Common myeloid progenitor, CD34-positive (primary cell): Measurements from ENCODE around the gene CD48.
"Not testable (repeated sequence)": the region's sequence is repeated elsewhere in the genome, so short reads cannot be mapped to it uniquely, and the experiment has no call there.

ENCODE experiments used
- CTCF ChIA-PET: fragments of 350-600 bp; sonication (Branson Sonifier 250); formaldehyde crosslinking; loops from one replicate; lab custom pipeline; 2021; ENCODE audit warnings: antibody characterized with exemption; lab: Charles Lee
- POLR2A ChIA-PET: fragments of 350-600 bp; sonication (Branson Sonifier 250); formaldehyde crosslinking; loops from one replicate; lab custom pipeline; 2021; ENCODE audit warnings: antibody characterized with exemption; lab: Charles Lee
- DNase-seq, 3 donors: peaks; one replicate each; pipeline versions ENCODE4 v3.0.0 to v3.0.0-alpha.2; 2013
- H3K27ac ChIP-seq, 2 experiments: 1 replicate in 1 of 2; 2 replicates in 1 of 2; pipeline ENCODE4 v1.7.0; 2013; ENCODE audit warnings: inconsistent platforms in 2 of 2, low read length in 2 of 2, mild to moderate bottlenecking in 2 of 2, low read depth in 1 of 2, moderate library complexity in 1 of 2; ENCODE audit not compliant: severe bottlenecking in 2 of 2, insufficient read depth in 1 of 2, poor library complexity in 1 of 2
- H3K27me3 ChIP-seq, 5 experiments: replicated peaks in 2 of 5; 1 replicate in 3 of 5; 2 replicates in 2 of 5; pipeline versions ENCODE4 v1.6.1 to v1.7.0; 2013; ENCODE audit warnings: low read length in 4 of 5, mild to moderate bottlenecking in 2 of 5, moderate library complexity in 2 of 5, inconsistent platforms in 1 of 5; ENCODE audit not compliant: insufficient read depth in 5 of 5, control insufficient read depth in 4 of 5
- H3K36me3 ChIP-seq, 4 experiments: 1 replicate in 2 of 4; 2 replicates in 2 of 4; pipeline versions ENCODE4 v1.6.1 to v1.7.0; 2013; ENCODE audit warnings: low read length in 3 of 4, control low read depth in 1 of 4, mild to moderate bottlenecking in 1 of 4; ENCODE audit not compliant: control insufficient read depth in 4 of 4, insufficient read depth in 4 of 4
- H3K4me1 ChIP-seq, 4 experiments: 1 replicate in 3 of 4; 2 replicates in 1 of 4; pipeline versions ENCODE4 v1.6.1 to v1.7.1; 2013; ENCODE audit warnings: low read length in 3 of 4, mild to moderate bottlenecking in 3 of 4, control low read depth in 1 of 4, inconsistent platforms in 1 of 4, moderate library complexity in 1 of 4; ENCODE audit not compliant: control insufficient read depth in 4 of 4, insufficient read depth in 4 of 4; ENCODE audit errors: control extremely low read depth in 1 of 4
- H3K4me3 ChIP-seq, 7 experiments: 1 replicate in 4 of 7; 2 replicates in 3 of 7; pipeline versions ENCODE4 v1.5.1 to v1.7.0; 2013; ENCODE audit warnings: mild to moderate bottlenecking in 7 of 7, low read length in 6 of 7, moderate library complexity in 6 of 7, inconsistent platforms in 2 of 7, low read depth in 2 of 7, control low read depth in 1 of 7; ENCODE audit not compliant: insufficient read depth in 4 of 7, control insufficient read depth in 1 of 7; ENCODE audit errors: extremely low read depth in 1 of 7
- H3K9me3 ChIP-seq, 5 experiments: 1 replicate in 4 of 5; 2 replicates in 1 of 5; pipeline versions ENCODE4 v1.6.1 to v1.7.1; 2013; ENCODE audit warnings: low read length in 4 of 5, mild to moderate bottlenecking in 2 of 5, inconsistent platforms in 1 of 5, low read depth in 1 of 5, moderate library complexity in 1 of 5; ENCODE audit not compliant: control insufficient read depth in 4 of 5, insufficient read depth in 2 of 5; ENCODE audit errors: control extremely low read depth in 1 of 5
- WGBS: methylation state at CpG from one replicate; pipeline ENCODE4 v1.1.5; 2013; ENCODE audit not compliant: insufficient coverage; 5-methylcytosine and 5-hydroxymethylcytosine counted together

The CD48 gene

GRCh38 chr1:160705742-160706141, 5.9 kb downstream of the CD48 start:
- no peaks in the 10 kb centered on the region for H3K27me3 ChIP-seq
- H3K4me3 ChIP-seq = no peak overlapping the region
- no peak overlapping the region for H3K27ac ChIP-seq
- POLR2A ChIA-PET = no interaction called here
- peaks cover 0 to 18% (median 0%) of the 10 kb centered on the region in 4 experiments for H3K36me3 ChIP-seq
- CTCF ChIA-PET = interaction anchor here (0.5 to 4.3 kb wide), 4 partner anchors 15 to 625 kb away, joined by 3 to 19 read pairs (median 3); no protein-coding TSS in a partner anchor
- DNase-seq = no peak
- H3K9me3 ChIP-seq = no peaks in the 10 kb centered on the region
- H3K4me1 ChIP-seq = peaks cover 49 to 88% (median 58%) of the 10 kb centered on the region in 4 experiments

- H3K27me3 ChIP-seq, H3K9me3 ChIP-seq, H3K4me3 ChIP-seq, POLR2A ChIA-PET, H3K27ac ChIP-seq: not testable (repeated sequence)
- peaks cover 0 to 18% (median 0%) of the 10 kb centered on the region in 4 experiments for H3K36me3 ChIP-seq
- CTCF ChIA-PET = interaction anchor here (1.0 to 4.3 kb wide), 7 partner anchors 10 to 30 kb away, joined by 3 to 19 read pairs (median 4); no protein-coding TSS in a partner anchor
- peak in 2 of 3 donors; percentile 50 to 51 for DNase-seq
- 85% methylated on average over 3 of the region's 3 CpGs for WGBS
- peaks cover 49 to 82% (median 56%) of the 10 kb centered on the region in 4 experiments for H3K4me1 ChIP-seq
Observed at GRCh38 chr1:160705212-160705621, 6.4 kb downstream of the CD48 start.

DNA sequence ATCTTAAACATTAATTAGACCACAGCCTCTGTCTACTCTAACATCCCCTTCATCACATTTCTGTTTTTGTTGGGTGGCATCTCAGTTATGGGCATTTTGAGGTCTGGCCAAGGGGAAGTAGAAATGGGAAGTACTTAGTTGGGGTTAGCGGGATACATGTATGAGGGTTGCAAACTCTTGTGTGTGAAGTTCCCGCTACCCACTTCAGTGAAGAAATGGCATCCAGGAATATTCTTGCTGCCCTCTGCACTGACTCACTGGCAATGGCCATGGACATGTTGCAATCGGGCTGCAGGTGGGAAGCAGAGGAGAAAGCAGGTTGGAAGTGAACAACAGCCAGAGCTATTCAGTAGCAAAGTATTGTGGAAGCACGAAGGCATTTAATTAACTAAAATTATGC, 7.4 kb downstream of the CD48 start:
- Histone ChIP-seq H3K9me3 (no peaks in the 10 kb centered on the region), H3K4me3 (peak overlapping the region in 2 of 7 experiments; percentile 16 to 55), H3K27me3 (no peaks in the 10 kb centered on the region), H3K4me1 (peaks cover 43 to 73% (median 49%) of the 10 kb centered on the region in 4 experiments), H3K27ac (no peak overlapping the region), H3K36me3 (peaks cover 0 to 15% (median 0%) of the 10 kb centered on the region in 4 experiments)
- 8% methylated on average over 2 of the region's 4 CpGs for WGBS
- peak; percentile 58 to 90 (median 81) for DNase-seq
- ChIA-PET CTCF (interaction anchor here (1.0 to 4.3 kb wide), 6 partner anchors 11 to 23 kb away, joined by 3 to 19 read pairs (median 6); no protein-coding TSS in a partner anchor), POLR2A (no interaction called here)

GRCh38 chr1:160702100-160702499, 9.5 kb downstream of the CD48 start:
- Histone ChIP-seq H3K9me3 (no peaks in the 10 kb centered on the region), H3K4me3 (no peak overlapping the region), H3K27ac (no peak overlapping the region), H3K4me1 (peaks cover 24 to 51% (median 33%) of the 10 kb centered on the region in 4 experiments), H3K36me3 (peaks cover 0 to 12% (median 0%) of the 10 kb centered on the region in 4 experiments), H3K27me3 (no peaks in the 10 kb centered on the region)
- CTCF ChIA-PET = no interaction called here
- WGBS = 83% methylated on average over 2 of the region's 5 CpGs
- POLR2A ChIA-PET = no interaction called here
- DNase-seq = no peak

DNA sequence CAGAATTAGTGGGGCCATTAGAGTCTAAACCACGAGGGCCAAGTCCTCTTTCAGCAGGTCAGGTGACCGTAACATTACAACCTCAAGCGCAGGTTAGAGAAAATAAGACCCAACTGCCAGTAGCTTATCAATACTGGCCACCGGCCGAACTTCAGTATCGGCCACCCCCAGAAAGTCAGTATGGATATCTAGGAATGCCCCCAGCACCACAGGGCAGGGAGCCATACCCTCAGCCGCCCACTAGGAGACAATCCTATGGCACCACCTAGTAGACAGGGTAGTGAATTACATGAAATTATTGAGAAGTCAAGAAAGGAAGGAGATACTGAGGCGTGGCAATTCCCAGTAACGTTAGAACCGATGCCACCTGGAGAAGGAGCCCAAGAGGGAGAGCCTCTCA, 19.2 kb downstream of the CD48 start:
- H3K9me3 ChIP-seq, H3K27ac ChIP-seq, H3K27me3 ChIP-seq, H3K36me3 ChIP-seq, H3K4me1 ChIP-seq, H3K4me3 ChIP-seq, POLR2A ChIA-PET: not testable (repeated sequence)
- 88% methylated on average over 3 of the region's 10 CpGs for WGBS
- peak in 1 of 3 donors; percentile 45 for DNase-seq
- CTCF ChIA-PET = interaction anchor here (1.0 to 2.1 kb wide), 7 partner anchors 9 to 32 kb away, joined by 3 to 7 read pairs (median 4); no protein-coding TSS in a partner anchor

- Histone ChIP-seq H3K4me1 (peaks cover 0 to 24% (median 13%) of the 10 kb centered on the region in 4 experiments), H3K36me3 (peaks cover 0 to 47% (median 5%) of the 10 kb centered on the region in 4 experiments), H3K27ac (no peak overlapping the region), H3K4me3 (no peak overlapping the region), H3K27me3 (no peaks in the 10 kb centered on the region), H3K9me3 (peaks cover 0 to 3% (median 0%) of the 10 kb centered on the region in 5 experiments)
- DNase-seq = no peak
- ChIA-PET CTCF (interaction anchor here (0.6 to 1.8 kb wide), 5 partner anchors 10 to 269 kb away, joined by 3 to 8 read pairs (median 4); no protein-coding TSS in a partner anchor), POLR2A (no interaction called here)
Observed at GRCh38 chr1:160685266-160685665, 26.4 kb downstream of the CD48 start.
